ENCODE data around the gene PTPRD.

DNA sequence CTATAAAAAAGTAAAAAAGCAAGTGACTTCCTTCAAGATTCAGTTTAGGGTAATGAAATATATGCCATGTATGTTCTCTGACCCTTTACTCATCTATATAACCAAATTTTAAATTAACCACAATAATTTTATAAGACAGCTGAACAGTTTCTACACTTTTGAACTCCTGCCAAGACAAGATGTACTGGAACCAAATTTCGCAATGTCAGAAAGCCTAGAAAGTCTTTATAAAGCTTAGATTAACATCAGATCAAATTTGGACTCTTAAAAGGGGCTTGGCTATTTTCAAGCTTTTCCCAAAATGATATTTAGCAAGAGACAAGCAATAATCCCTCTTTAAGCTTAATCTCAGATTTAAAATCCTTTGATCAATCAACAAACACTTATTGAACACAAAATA is 362.6 kb downstream of the PTPRD start:
- TF ChIP-seq, protein P1, sequence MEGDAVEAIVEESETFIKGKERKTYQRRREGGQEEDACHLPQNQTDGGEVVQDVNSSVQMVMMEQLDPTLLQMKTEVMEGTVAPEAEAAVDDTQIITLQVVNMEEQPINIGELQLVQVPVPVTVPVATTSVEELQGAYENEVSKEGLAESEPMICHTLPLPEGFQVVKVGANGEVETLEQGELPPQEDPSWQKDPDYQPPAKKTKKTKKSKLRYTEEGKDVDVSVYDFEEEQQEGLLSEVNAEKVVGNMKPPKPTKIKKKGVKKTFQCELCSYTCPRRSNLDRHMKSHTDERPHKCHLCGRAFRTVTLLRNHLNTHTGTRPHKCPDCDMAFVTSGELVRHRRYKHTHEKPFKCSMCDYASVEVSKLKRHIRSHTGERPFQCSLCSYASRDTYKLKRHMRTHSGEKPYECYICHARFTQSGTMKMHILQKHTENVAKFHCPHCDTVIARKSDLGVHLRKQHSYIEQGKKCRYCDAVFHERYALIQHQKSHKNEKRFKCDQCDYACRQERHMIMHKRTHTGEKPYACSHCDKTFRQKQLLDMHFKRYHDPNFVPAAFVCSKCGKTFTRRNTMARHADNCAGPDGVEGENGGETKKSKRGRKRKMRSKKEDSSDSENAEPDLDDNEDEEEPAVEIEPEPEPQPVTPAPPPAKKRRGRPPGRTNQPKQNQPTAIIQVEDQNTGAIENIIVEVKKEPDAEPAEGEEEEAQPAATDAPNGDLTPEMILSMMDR (IDR thresholded peaks at IDR 0.05), result no peak
- TF ChIP-seq EZH2 (IDR thresholded peaks at IDR 0.05), result no peak
- no peak for TF ChIP-seq EZH2phosphoT487 (IDR thresholded peaks at IDR 0.05)

Data from neural progenitor cell (in vitro differentiated cells).